Fibroblast of lung (primary cell): ENCODE measurements around the gene LDLRAD4. TPM values are rescaled to one million over a fixed set of nuclear protein-coding genes. Genes with fewer than 3 reads are reported as not detected.

Source experiments
- DNase-seq, 2 donors: peaks; one replicate each; pipeline versions ENCODE4 v3.0.0 to v3.0.0-alpha.2; 2010; ENCODE audit warnings: low read depth in 2 of 2
- H2AFZ ChIP-seq: 2 replicates; pipeline ENCODE4 v1.5.1; 2012; ENCODE audit warnings: low read length, control low read depth, inconsistent platforms
- H3K27ac ChIP-seq: 2 replicates; pipeline ENCODE4 v1.5.1; 2011; ENCODE audit warnings: low read length, control low read depth; ENCODE audit not compliant: insufficient read depth
- H3K27me3 ChIP-seq: 2 replicates; pipeline ENCODE4 v1.5.1; 2011; ENCODE audit warnings: mild to moderate bottlenecking, low read length; ENCODE audit not compliant: control insufficient read depth, insufficient read depth
- H3K36me3 ChIP-seq: 2 replicates; pipeline ENCODE4 v1.5.1; 2011; ENCODE audit warnings: low read length; ENCODE audit not compliant: control insufficient read depth, insufficient read depth
- H3K4me1 ChIP-seq: 2 replicates; pipeline ENCODE4 v1.5.1; 2011; ENCODE audit warnings: low read length; ENCODE audit not compliant: control insufficient read depth, insufficient read depth; ENCODE audit errors: extremely low read depth
- H3K4me2 ChIP-seq: 2 replicates; pipeline ENCODE4 v1.5.1; 2011; ENCODE audit warnings: low read length, control low read depth; ENCODE audit not compliant: insufficient read depth; ENCODE audit errors: extremely low read depth
- H3K4me3 ChIP-seq, 4 experiments: fragments of 200-600 bp in 1 of 4; sonication (generic) in 1 of 4; replicated peaks in 1 of 4; 2 replicates each; pipeline ENCODE4 v1.5.1; 2011 to 2016; ENCODE audit warnings: low read length in 4 of 4, low read depth in 3 of 4, mild to moderate bottlenecking in 3 of 4, control low read depth in 2 of 4, inconsistent platforms in 1 of 4, mixed read lengths in 1 of 4; ENCODE audit not compliant: insufficient read depth in 1 of 4; ENCODE audit errors: control extremely low read depth in 1 of 4
- H3K79me2 ChIP-seq: 2 replicates; pipeline ENCODE4 v1.5.1; 2012; ENCODE audit warnings: mild to moderate bottlenecking, low read length, inconsistent platforms; ENCODE audit not compliant: control insufficient read depth, insufficient read depth
- H3K9ac ChIP-seq: 2 replicates; pipeline ENCODE4 v1.5.1; 2011; ENCODE audit warnings: mild to moderate bottlenecking, low read length, control low read depth; ENCODE audit not compliant: insufficient read depth
- H3K9me3 ChIP-seq: 2 replicates; pipeline ENCODE4 v1.5.1; 2012; ENCODE audit warnings: low read depth, low read length; ENCODE audit not compliant: control insufficient read depth, insufficient read depth
- H4K20me1 ChIP-seq: 2 replicates; pipeline ENCODE4 v1.5.1; 2011; ENCODE audit warnings: low read length; ENCODE audit not compliant: control insufficient read depth, insufficient read depth; ENCODE audit errors: extremely low read depth
- CTCF ChIP-seq, 2 donors: IDR thresholded peaks in 1 of 2; conservative IDR thresholded peaks in 1 of 2; 1 replicate in 1 of 2; 2 replicates in 1 of 2; pipeline ENCODE4 v1.5.1; 2011 to 2012; ENCODE audit warnings: low read length in 2 of 2, control low read depth in 1 of 2, inconsistent platforms in 1 of 2, low read depth in 1 of 2, mild to moderate bottlenecking in 1 of 2
- EZH2 ChIP-seq: IDR thresholded peaks from 2 replicates; pipeline ENCODE4 v1.5.1; 2012; ENCODE audit warnings: low read length, control low read depth, mild to moderate bottlenecking; ENCODE audit errors: missing control alignments
- polyA plus RNA-seq, 2 donors: library from polyadenylated mRNA; depleted of rRNA in 1 of 2; stranded (reverse) in 1 of 2; unstranded in 1 of 2; fragments of >200 nt; gene quantifications; 2 replicates each; pipeline ENCODE4 v1.2.1, GENCODE V29; 2011 to 2012; ENCODE audit warnings: missing spikeins in 1 of 2
- total RNA-seq: library from RNA; depleted of rRNA; stranded (reverse); fragments of >200 nt; gene quantifications from 2 replicates; pipeline ENCODE4 v1.2.1, GENCODE V29; 2014

LDLRAD4 gene
- total and polyA plus RNA-seq, 2 donors (not counting 1 experiment from before 2014, with no cell fraction given), result not detected

- no peaks in the 10 kb centered on the region for H3K9me3 ChIP-seq
- H3K4me3 ChIP-seq, result no peak overlapping the region
- no peak overlapping the region for H3K27ac ChIP-seq
- no peak overlapping the region for H3K9ac ChIP-seq
- no peak for DNase-seq
- no peaks in the 10 kb centered on the region for H3K79me2 ChIP-seq
- H3K27me3 ChIP-seq, result peaks cover 2% of the 10 kb centered on the region
- no peak for TF ChIP-seq CTCF (conservative IDR thresholded peaks at IDR 0.05 in 1 of 2, IDR thresholded peaks at IDR 0.05 in 1 of 2; ENCODE audit: low read depth in 1 of 2, low read length in 2 of 2)
- no peak for TF ChIP-seq EZH2
- H4K20me1 ChIP-seq, result no peaks in the 10 kb centered on the region
- no peak overlapping the region for H3K4me2 ChIP-seq
- no peaks in the 10 kb centered on the region for H3K36me3 ChIP-seq
- H2AFZ ChIP-seq, result no peak overlapping the region
- no peaks in the 10 kb centered on the region for H3K4me1 ChIP-seq
These were observed 12.3 kb upstream of the LDLRAD4 start for GRCh38 chr18:13206301-13206700.

DNA sequence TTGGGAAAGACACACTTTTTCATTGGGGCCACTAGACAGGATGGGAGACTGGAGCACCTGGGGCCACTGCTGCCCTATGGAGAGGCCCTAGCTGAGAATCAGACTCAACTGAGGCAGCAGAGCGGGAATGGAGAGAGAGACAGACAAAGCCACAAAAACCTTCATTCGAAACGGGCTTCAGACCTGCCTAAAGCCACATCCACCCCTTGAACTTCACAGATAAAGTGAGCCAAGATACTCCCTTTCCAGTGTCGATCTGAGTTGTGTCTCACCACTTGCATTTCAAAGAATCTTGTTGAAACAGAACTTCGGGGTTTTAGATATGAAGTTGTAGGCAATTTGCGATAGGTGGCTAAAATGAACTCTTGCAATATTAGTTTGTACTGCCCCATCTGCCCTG lies 11.3 kb upstream of the LDLRAD4 start:
- DNase-seq, result no peak
- TF ChIP-seq CTCF (conservative IDR thresholded peaks at IDR 0.05 in 1 of 2, IDR thresholded peaks at IDR 0.05 in 1 of 2; ENCODE audit: low read depth in 1 of 2, low read length in 2 of 2) (no peak), EZH2 (no peak)
- Histone ChIP-seq H3K9ac (no peak overlapping the region), H3K27ac (no peak overlapping the region), H3K4me1 (no peaks in the 10 kb centered on the region), H3K36me3 (no peaks in the 10 kb centered on the region), H3K4me2 (no peak overlapping the region), H2AFZ (no peak overlapping the region), H4K20me1 (no peaks in the 10 kb centered on the region), H3K9me3 (no peaks in the 10 kb centered on the region), H3K79me2 (no peaks in the 10 kb centered on the region), H3K27me3 (peaks cover 4% of the 10 kb centered on the region), H3K4me3 (no peak overlapping the region)

GRCh38 chr18:13211534-13211933 lies 7.0 kb upstream of the LDLRAD4 start:
- Histone ChIP-seq H3K9ac (no peak overlapping the region), H3K9me3 (no peaks in the 10 kb centered on the region), H3K4me2 (no peak overlapping the region), H3K4me3 (no peak overlapping the region), H3K27ac (no peak overlapping the region), H3K36me3 (no peaks in the 10 kb centered on the region), H3K4me1 (no peaks in the 10 kb centered on the region), H4K20me1 (no peaks in the 10 kb centered on the region), H3K27me3 (peaks cover 19% of the 10 kb centered on the region), H3K79me2 (no peaks in the 10 kb centered on the region), H2AFZ (no peak overlapping the region)
- TF ChIP-seq CTCF (conservative IDR thresholded peaks at IDR 0.05 in 1 of 2, IDR thresholded peaks at IDR 0.05 in 1 of 2; ENCODE audit: low read depth in 1 of 2, low read length in 2 of 2) (no peak), EZH2 (no peak)
- DNase-seq, result no peak
